Urinary bladder (tissue), 4 donors: ENCODE data around the gene TBC1D2. TPM values are rescaled to one million over a fixed set of nuclear protein-coding genes. Genes with fewer than 3 reads are reported as not detected.

ENCODE experiments used
- DNase-seq: peaks from one replicate; pipeline ENCODE4 v3.0.0-alpha.2; 2015; ENCODE audit errors: extremely low spot score
- H3K27ac ChIP-seq: one replicate; pipeline ENCODE4 v1.5.1; 2013; ENCODE audit warnings: low read depth, mild to moderate bottlenecking, moderate library complexity
- H3K36me3 ChIP-seq: one replicate; pipeline ENCODE4 v1.6.1; 2013; ENCODE audit warnings: mild to moderate bottlenecking, moderate library complexity; ENCODE audit not compliant: insufficient read depth
- H3K4me1 ChIP-seq: one replicate; pipeline ENCODE4 v1.6.1; 2013; ENCODE audit warnings: mild to moderate bottlenecking, moderate library complexity; ENCODE audit not compliant: insufficient read depth
- H3K4me3 ChIP-seq: one replicate; pipeline ENCODE4 v1.5.1; 2013; ENCODE audit warnings: low read depth, low read length
- WGBS: extraction: QIAGEN DNeasy Blood & Tissue Kit; methylation state at CpG from one replicate; pipeline ENCODE4 v1.1.7; 2013; 5-methylcytosine and 5-hydroxymethylcytosine counted together
- polyA plus RNA-seq: library from polyadenylated mRNA; stranded (reverse); fragments of 200-250 nt; gene quantifications from one replicate; pipeline ENCODE4 v1.2.3, GENCODE V29; 2013
- total RNA-seq: library from RNA; depleted of rRNA; stranded (reverse); fragments of >200 nt; gene quantifications from one replicate; pipeline ENCODE4 v1.2.3, GENCODE V29; 2014
- donor health status: healthy with polysubstance abuse.
- donor health status: healthy.

The TBC1D2 gene
- total and polyA plus RNA-seq, 2 donors = 4.4 to 15.2 TPM

GRCh38 chr9:98247831-98248657, 7.4 kb downstream of the TBC1D2 start:
- WGBS = 79% methylated on average over 8 of the region's 8 CpGs
- Histone ChIP-seq H3K36me3 (no peaks in the 10 kb centered on the region), H3K4me3 (no peak overlapping the region), H3K4me1 (peaks cover 3% of the 10 kb centered on the region), H3K27ac (peak overlapping the region; percentile 90)
- no peak for DNase-seq

- WGBS = 85% methylated on average over 3 of the region's 3 CpGs
- DNase-seq = no peak
These were observed 13.0 kb downstream of the TBC1D2 start for GRCh38 chr9:98242426-98242825.

GRCh38 chr9:98241357-98242300, 13.8 kb downstream of the TBC1D2 start:
- WGBS = 88% methylated on average over 8 of the region's 8 CpGs
- H3K27ac ChIP-seq = no peak overlapping the region
- no peak for DNase-seq
- no peaks in the 10 kb centered on the region for H3K36me3 ChIP-seq
- no peaks in the 10 kb centered on the region for H3K4me1 ChIP-seq
- H3K4me3 ChIP-seq = no peak overlapping the region

More at GRCh38 chr9:98242426-98242825, 13.0 kb downstream of the TBC1D2 start:
- Histone ChIP-seq H3K27ac (no peak overlapping the region), H3K4me3 (no peak overlapping the region), H3K36me3 (no peaks in the 10 kb centered on the region), H3K4me1 (no peaks in the 10 kb centered on the region)

GRCh38 chr9:98240475-98240874, 15.0 kb downstream of the TBC1D2 start:
- Histone ChIP-seq H3K4me3 (no peak overlapping the region), H3K27ac (no peak overlapping the region), H3K36me3 (no peaks in the 10 kb centered on the region), H3K4me1 (no peaks in the 10 kb centered on the region)
- DNase-seq = no peak
- 96% methylated on average over 3 of the region's 3 CpGs for WGBS

GRCh38 chr9:98236901-98237487, 18.5 kb downstream of the TBC1D2 start:
- 77% methylated on average over 8 of the region's 8 CpGs for WGBS
- Histone ChIP-seq H3K4me1 (no peaks in the 10 kb centered on the region), H3K27ac (no peak overlapping the region), H3K36me3 (no peaks in the 10 kb centered on the region), H3K4me3 (no peak overlapping the region)
- no peak for DNase-seq

GRCh38 chr9:98235126-98235525, 20.3 kb downstream of the TBC1D2 start:
- 80% methylated on average over 9 of the region's 9 CpGs for WGBS
- no peak overlapping the region for H3K27ac ChIP-seq
- H3K4me3 ChIP-seq = no peak overlapping the region
- no peaks in the 10 kb centered on the region for H3K4me1 ChIP-seq
- no peaks in the 10 kb centered on the region for H3K36me3 ChIP-seq
- DNase-seq = no peak

GRCh38 chr9:98234245-98234825, 21.1 kb downstream of the TBC1D2 start:
- WGBS = 75% methylated on average over 9 of the region's 9 CpGs
- no peaks in the 10 kb centered on the region for H3K36me3 ChIP-seq
- no peaks in the 10 kb centered on the region for H3K4me1 ChIP-seq
- H3K4me3 ChIP-seq = no peak overlapping the region
- H3K27ac ChIP-seq = no peak overlapping the region
- no peak for DNase-seq

- Histone ChIP-seq H3K4me1 (no peaks in the 10 kb centered on the region), H3K27ac (no peak overlapping the region), H3K4me3 (no peak overlapping the region), H3K36me3 (peaks cover 3% of the 10 kb centered on the region)
- DNase-seq = no peak
- 93% methylated on average over 5 of the region's 5 CpGs for WGBS
These were observed 22.5 kb downstream of the TBC1D2 start for GRCh38 chr9:98232926-98233325.

GRCh38 chr9:98231770-98232478, 23.5 kb downstream of the TBC1D2 start:
- peaks cover 3% of the 10 kb centered on the region for H3K36me3 ChIP-seq

GRCh38 chr9:98230789-98231188, 24.7 kb downstream of the TBC1D2 start:
- DNase-seq = no peak
- H3K36me3 ChIP-seq = peaks cover 3% of the 10 kb centered on the region
- no peak overlapping the region for H3K27ac ChIP-seq
- 92% methylated on average over 6 of the region's 6 CpGs for WGBS
- H3K4me3 ChIP-seq = no peak overlapping the region
- H3K4me1 ChIP-seq = no peaks in the 10 kb centered on the region

More at GRCh38 chr9:98231770-98232478, 23.5 kb downstream of the TBC1D2 start:
- H3K4me1 ChIP-seq = no peaks in the 10 kb centered on the region
- no peak for DNase-seq
- H3K27ac ChIP-seq = no peak overlapping the region
- WGBS = 78% methylated on average over 6 of the region's 6 CpGs
- H3K4me3 ChIP-seq = no peak overlapping the region

GRCh38 chr9:98230304-98230703, 25.1 kb downstream of the TBC1D2 start:
- Histone ChIP-seq H3K4me1 (no peaks in the 10 kb centered on the region), H3K27ac (no peak overlapping the region), H3K36me3 (peaks cover 3% of the 10 kb centered on the region), H3K4me3 (no peak overlapping the region)
- no peak for DNase-seq
- 83% methylated on average over 6 of the region's 6 CpGs for WGBS

- H3K4me1 ChIP-seq = no peaks in the 10 kb centered on the region
These were observed 25.8 kb downstream of the TBC1D2 start for GRCh38 chr9:98229620-98230019.

GRCh38 chr9:98229090-98229395, 26.4 kb downstream of the TBC1D2 start:
- H3K4me3 ChIP-seq = no peak overlapping the region
- H3K4me1 ChIP-seq = no peaks in the 10 kb centered on the region
- 85% methylated on average over 4 of the region's 4 CpGs for WGBS
- no peak overlapping the region for H3K27ac ChIP-seq
- peaks cover 3% of the 10 kb centered on the region for H3K36me3 ChIP-seq
- DNase-seq = no peak

More at GRCh38 chr9:98229620-98230019, 25.8 kb downstream of the TBC1D2 start:
- Histone ChIP-seq H3K4me3 (no peak overlapping the region), H3K36me3 (peaks cover 3% of the 10 kb centered on the region), H3K27ac (no peak overlapping the region)
- 84% methylated on average over 3 of the region's 3 CpGs for WGBS
- DNase-seq = no peak
